Esophagus (tissue), 2 donors: ENCODE data around the gene FOXR1. TPM values are rescaled to one million over a fixed set of nuclear protein-coding genes. Genes with fewer than 3 reads are reported as not detected.

Experiments
- H3K27ac ChIP-seq, 2 donors: one replicate each; pipeline ENCODE4 v1.5.1; 2013; ENCODE audit warnings: low read depth in 2 of 2, mild to moderate bottlenecking in 2 of 2, inconsistent platforms in 1 of 2, low read length in 1 of 2, moderate library complexity in 1 of 2
- H3K27me3 ChIP-seq, 2 donors: one replicate each; pipeline ENCODE4 v1.6.1; 2013; ENCODE audit warnings: low read length in 2 of 2, control low read depth in 1 of 2, mild to moderate bottlenecking in 1 of 2; ENCODE audit not compliant: insufficient read depth in 2 of 2, control insufficient read depth in 1 of 2
- H3K36me3 ChIP-seq, 2 donors: one replicate each; pipeline ENCODE4 v1.6.1; 2013; ENCODE audit warnings: low read length in 1 of 2; ENCODE audit not compliant: control insufficient read depth in 2 of 2, insufficient read depth in 2 of 2
- H3K4me1 ChIP-seq, 2 donors: one replicate each; pipeline ENCODE4 v1.6.1; 2013; ENCODE audit warnings: low read length in 1 of 2; ENCODE audit not compliant: control insufficient read depth in 2 of 2, insufficient read depth in 2 of 2
- H3K4me3 ChIP-seq, 2 donors: one replicate each; pipeline ENCODE4 v1.5.1; 2013; ENCODE audit warnings: low read length in 2 of 2, mild to moderate bottlenecking in 2 of 2, low read depth in 1 of 2, moderate library complexity in 1 of 2
- H3K9me3 ChIP-seq, 2 donors: one replicate each; pipeline ENCODE4 v1.6.1; 2013; ENCODE audit warnings: mild to moderate bottlenecking in 2 of 2, low read depth in 1 of 2, low read length in 1 of 2, moderate library complexity in 1 of 2; ENCODE audit not compliant: control insufficient read depth in 2 of 2, insufficient read depth in 1 of 2
- WGBS, 2 donors: extraction: QIAGEN DNeasy Blood & Tissue Kit; methylation state at CpG; one replicate each; pipeline ENCODE4 v1.1.7; 2013; 5-methylcytosine and 5-hydroxymethylcytosine counted together
- polyA plus RNA-seq, 2 donors: library from polyadenylated mRNA; stranded (reverse); fragments of 200-250 nt; gene quantifications; one replicate each; pipeline ENCODE4 v1.2.3, GENCODE V29; 2013
- donor health status: healthy with polysubstance abuse.
- donor health status: Bipolar disorder and iron deficiency.

Gene FOXR1
- polyA plus RNA-seq, 2 donors: not detected

DNA sequence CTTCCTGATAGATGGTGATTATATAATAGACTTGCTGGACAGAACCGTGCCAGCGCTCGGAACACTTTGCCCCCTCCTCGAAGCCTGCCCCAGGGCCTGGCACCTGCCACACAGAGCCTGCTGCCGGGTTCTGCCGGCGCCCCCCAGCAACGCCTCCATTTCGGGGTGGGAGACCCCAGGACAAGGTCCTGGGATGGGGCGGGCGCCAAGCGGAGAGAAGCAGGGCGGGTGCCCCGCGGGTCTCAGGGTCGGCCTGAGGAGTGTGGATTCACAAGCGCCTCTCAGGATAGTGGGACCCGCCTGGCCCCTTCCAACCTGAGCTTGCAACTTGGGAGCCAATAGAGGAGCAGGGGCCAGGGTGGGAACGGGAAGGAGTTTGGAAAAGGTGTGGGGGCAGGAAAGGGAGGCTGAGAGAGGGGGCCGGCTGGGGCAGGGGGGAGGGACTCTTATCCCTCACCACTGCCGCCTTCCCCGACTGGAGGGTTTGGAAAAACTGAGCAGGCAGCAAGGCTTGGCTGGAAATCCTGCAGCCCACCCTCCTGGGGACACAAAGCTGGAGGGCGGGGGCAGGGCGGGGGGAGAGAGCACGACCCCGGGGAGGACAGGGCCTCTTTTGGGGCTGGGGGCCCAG lies 42.6 kb upstream of the FOXR1 start:
- H3K4me3 ChIP-seq: peak overlapping the region; percentile 49 to 65
- H3K27ac ChIP-seq: peak overlapping the region; percentile 97
- H3K9me3 ChIP-seq: no peaks in the 10 kb centered on the region
- no peaks in the 10 kb centered on the region for H3K27me3 ChIP-seq
- WGBS, 2 donors: 1% methylated on average over 22 to 25 of the region's 26 CpGs
- H3K36me3 ChIP-seq: no peaks in the 10 kb centered on the region
- peaks cover 0 to 10% of the 10 kb centered on the region in 2 donors for H3K4me1 ChIP-seq

DNA sequence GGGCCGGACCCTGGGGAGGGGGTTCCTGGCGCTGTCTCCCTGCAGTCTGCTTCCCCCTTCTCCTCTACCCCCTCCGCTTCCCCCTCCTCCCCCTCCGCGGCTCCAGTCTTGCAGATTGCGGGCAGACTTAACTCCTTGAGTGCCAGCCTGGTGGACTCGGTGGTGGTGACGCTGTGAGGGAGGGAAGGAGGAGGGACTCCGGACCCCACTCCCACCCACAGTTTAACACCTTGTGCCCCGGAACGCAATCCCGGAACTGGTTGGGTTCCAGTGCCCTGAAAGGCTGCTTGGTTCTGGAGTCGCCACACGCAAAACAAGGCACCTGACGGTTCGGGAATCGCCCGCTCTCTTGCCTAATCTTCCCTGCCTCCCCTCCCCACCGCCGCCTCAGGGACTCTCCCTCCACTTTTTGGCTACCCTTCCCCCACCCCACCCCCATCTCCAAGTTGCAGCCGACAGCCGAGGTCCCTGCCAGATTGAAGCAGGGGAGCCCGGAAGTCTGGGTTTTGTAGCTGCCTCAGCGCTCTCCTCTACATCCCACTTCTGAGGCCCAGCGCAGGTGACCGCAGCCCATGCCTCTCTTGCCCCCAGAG lies 42.0 kb upstream of the FOXR1 start:
- H3K9me3 ChIP-seq: no peaks in the 10 kb centered on the region
- no peaks in the 10 kb centered on the region for H3K36me3 ChIP-seq
- peak overlapping the region; percentile 49 to 65 for H3K4me3 ChIP-seq
- H3K27ac ChIP-seq: peak overlapping the region; percentile 97
- H3K27me3 ChIP-seq: no peaks in the 10 kb centered on the region
- 0% methylated on average over 22 to 24 of the region's 26 CpGs for WGBS, 2 donors
- peaks cover 0 to 10% of the 10 kb centered on the region in 2 donors for H3K4me1 ChIP-seq

DNA sequence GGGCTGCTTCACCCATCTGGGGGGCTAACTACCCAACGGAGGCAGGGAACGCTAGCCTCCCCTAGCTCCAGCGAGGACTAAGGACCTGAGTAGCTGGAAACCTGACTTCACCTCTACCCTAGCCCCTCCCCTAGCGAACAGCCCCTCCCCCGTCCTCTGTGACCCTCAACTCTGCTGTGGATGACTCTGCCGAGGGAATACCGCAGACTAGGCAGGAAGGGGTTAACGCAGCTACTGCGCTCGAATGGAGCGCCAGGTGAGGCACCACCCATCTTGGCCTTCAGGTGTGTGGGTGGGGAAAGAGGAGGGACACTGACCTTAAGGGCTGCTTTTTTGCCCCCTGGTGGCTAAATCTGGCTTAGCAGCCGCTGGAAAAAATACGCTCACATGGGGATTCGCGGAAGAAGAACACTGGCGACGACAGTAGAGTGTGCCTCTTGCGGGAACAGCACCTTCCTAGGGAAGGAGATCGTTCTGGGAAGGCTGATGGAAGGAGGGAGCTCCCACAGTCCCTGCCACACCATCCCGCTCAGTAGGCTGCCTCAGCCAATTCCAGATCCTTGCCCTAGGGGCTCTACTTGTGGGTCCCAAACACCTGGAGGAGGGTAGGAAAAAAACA lies 41.4 kb upstream of the FOXR1 start:
- H3K36me3 ChIP-seq: no peaks in the 10 kb centered on the region
- peaks cover 0 to 10% of the 10 kb centered on the region in 2 donors for H3K4me1 ChIP-seq
- H3K9me3 ChIP-seq: no peaks in the 10 kb centered on the region
- H3K27ac ChIP-seq: peak overlapping the region; percentile 97
- H3K27me3 ChIP-seq: no peaks in the 10 kb centered on the region
- peak overlapping the region; percentile 49 to 65 for H3K4me3 ChIP-seq
- 1% methylated on average over 20 of the region's 20 CpGs for WGBS, 2 donors

GRCh38 chr11:118931571-118931970 lies 40.0 kb upstream of the FOXR1 start:
- Histone ChIP-seq H3K36me3 (no peaks in the 10 kb centered on the region), H3K4me1 (peaks cover 0 to 10% of the 10 kb centered on the region in 2 donors), H3K9me3 (no peaks in the 10 kb centered on the region), H3K27ac (no peak overlapping the region), H3K4me3 (no peak overlapping the region), H3K27me3 (no peaks in the 10 kb centered on the region)

DNA sequence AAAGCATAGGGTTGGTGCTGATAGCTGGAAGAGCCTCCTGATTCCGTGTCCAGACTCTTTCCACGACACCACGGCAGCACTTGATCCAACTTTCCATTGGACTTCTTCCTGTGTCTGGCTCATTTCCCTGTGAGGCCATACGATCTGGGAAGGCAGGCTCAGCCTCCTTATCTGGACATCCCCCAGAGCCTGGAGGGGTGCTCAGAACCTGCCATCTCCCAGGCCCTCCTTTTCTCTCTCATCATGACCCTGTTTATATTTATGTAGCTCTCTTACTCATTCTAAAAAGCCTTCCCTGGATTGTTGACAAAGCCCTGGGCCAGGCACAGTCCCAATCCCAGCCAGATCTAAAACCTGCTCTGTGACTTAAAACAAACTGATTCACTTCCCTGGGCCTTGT lies 38.1 kb upstream of the FOXR1 start:
- Histone ChIP-seq H3K36me3 (no peaks in the 10 kb centered on the region), H3K27ac (peak overlapping the region; percentile 62 to 73), H3K27me3 (no peaks in the 10 kb centered on the region), H3K4me1 (peaks cover 0 to 8% of the 10 kb centered on the region in 2 donors), H3K9me3 (no peaks in the 10 kb centered on the region), H3K4me3 (no peak overlapping the region)
- WGBS, 2 donors: 21 to 33% methylated on average over 4 of the region's 4 CpGs

GRCh38 chr11:118935376-118935775 lies 36.2 kb upstream of the FOXR1 start:
- 83% methylated on average over 8 of the region's 8 CpGs for WGBS, 2 donors
- Histone ChIP-seq H3K9me3 (no peaks in the 10 kb centered on the region), H3K36me3 (no peaks in the 10 kb centered on the region), H3K27me3 (no peaks in the 10 kb centered on the region), H3K4me3 (no peak overlapping the region), H3K4me1 (peaks cover 0 to 7% of the 10 kb centered on the region in 2 donors), H3K27ac (no peak overlapping the region)

DNA sequence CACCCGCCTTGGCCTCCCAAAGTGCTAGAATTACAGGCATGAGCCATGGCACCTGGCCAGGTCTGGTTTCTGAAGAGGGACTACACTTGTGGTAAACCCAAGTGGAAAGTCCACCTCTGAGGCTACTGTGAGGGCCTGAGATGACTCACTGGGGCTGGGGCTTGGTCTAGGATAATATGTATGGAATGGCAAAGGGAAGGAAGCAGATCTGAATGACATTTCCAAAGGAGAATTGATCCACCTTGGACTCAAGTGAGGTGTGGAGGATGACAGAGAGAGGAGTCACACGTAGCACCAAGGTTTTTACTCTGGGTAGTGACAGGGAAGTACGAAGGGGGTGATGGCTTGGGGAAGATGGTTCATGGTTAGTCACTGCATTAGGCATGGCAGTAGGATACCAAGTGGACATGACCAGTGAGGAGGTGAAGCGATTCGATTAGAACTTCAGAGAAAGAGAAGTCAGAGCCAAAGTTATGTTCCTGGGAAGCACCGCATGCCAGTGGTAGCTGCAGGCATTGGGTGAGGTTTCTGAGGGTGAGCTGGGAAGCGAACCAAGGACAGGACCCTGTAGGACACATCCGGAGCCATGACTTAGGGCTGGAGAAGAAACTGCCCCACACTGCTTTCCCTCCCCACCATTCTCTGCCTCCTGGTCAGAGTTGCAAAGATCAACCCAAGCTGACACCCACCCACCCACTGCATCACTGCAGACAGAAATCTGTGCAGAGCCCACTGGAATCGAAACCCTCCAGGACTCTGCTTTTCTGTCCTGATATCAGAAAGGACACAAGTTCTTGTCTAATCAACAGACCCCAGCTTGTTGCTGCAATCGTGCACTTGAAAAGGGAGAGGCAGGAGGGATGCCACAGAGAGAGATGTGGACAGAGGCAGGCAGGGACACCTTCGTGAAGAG lies 32.8 kb upstream of the FOXR1 start:
- no peak overlapping the region for H3K4me3 ChIP-seq
- H3K27me3 ChIP-seq: no peaks in the 10 kb centered on the region
- H3K36me3 ChIP-seq: no peaks in the 10 kb centered on the region
- no peaks in the 10 kb centered on the region for H3K4me1 ChIP-seq
- no peaks in the 10 kb centered on the region for H3K9me3 ChIP-seq
- H3K27ac ChIP-seq: peak overlapping the region in 1 of 2 donors; percentile 19
- WGBS, 2 donors: 71 to 77% methylated on average over 11 of the region's 11 CpGs

- Histone ChIP-seq H3K4me1 (no peaks in the 10 kb centered on the region), H3K27me3 (no peaks in the 10 kb centered on the region), H3K9me3 (no peaks in the 10 kb centered on the region), H3K36me3 (no peaks in the 10 kb centered on the region), H3K4me3 (no peak overlapping the region), H3K27ac (no peak overlapping the region)
- 64 to 71% methylated on average over 7 to 8 of the region's 8 CpGs for WGBS, 2 donors
Measured at GRCh38 chr11:118939404-118939915, 32.1 kb upstream of the FOXR1 start.

- 29 to 31% methylated on average over 13 of the region's 13 CpGs for WGBS, 2 donors
- no peaks in the 10 kb centered on the region for H3K9me3 ChIP-seq
- no peaks in the 10 kb centered on the region for H3K27me3 ChIP-seq
- H3K27ac ChIP-seq: no peak overlapping the region
- no peaks in the 10 kb centered on the region for H3K4me1 ChIP-seq
- H3K4me3 ChIP-seq: no peak overlapping the region
- no peaks in the 10 kb centered on the region for H3K36me3 ChIP-seq
Measured at GRCh38 chr11:118939953-118940598, 31.5 kb upstream of the FOXR1 start.
